Progenitor cell of endocrine pancreas (in vitro differentiated cells): ENCODE results near the gene ANKRD24. TPM values are rescaled to one million over a fixed set of nuclear protein-coding genes. Genes with fewer than 3 reads are reported as not detected.
"Not testable (repeated sequence)": the region's sequence is repeated elsewhere in the genome, so short reads cannot be mapped to it uniquely, and the experiment has no call there.

Experiments used
- DNase-seq: peaks from one replicate; pipeline ENCODE4 v3.0.0; 2021; ENCODE audit warnings: low spot score; ENCODE audit not compliant: unreplicated experiment
- H3K27ac Mint-ChIP-seq: 2 replicates; pipeline ENCODE4 v1.8.0; 2021; ENCODE audit warnings: mild to moderate bottlenecking, moderate library complexity, mixed read lengths
- H3K27me3 Mint-ChIP-seq: 2 replicates; pipeline ENCODE4 v1.8.0; 2021; ENCODE audit warnings: mixed read lengths
- H3K36me3 Mint-ChIP-seq: 2 replicates; pipeline ENCODE4 v1.8.0; 2022; ENCODE audit warnings: mixed read lengths; ENCODE audit not compliant: insufficient read depth
- H3K4me1 Mint-ChIP-seq: 2 replicates; pipeline ENCODE4 v1.8.0; 2021; ENCODE audit warnings: low read depth, mixed read lengths
- H3K4me3 Mint-ChIP-seq: 2 replicates; pipeline ENCODE4 v1.8.0; 2021; ENCODE audit warnings: low read depth, mild to moderate bottlenecking, moderate library complexity, mixed read lengths
- H3K9me3 Mint-ChIP-seq: 2 replicates; pipeline ENCODE4 v1.8.0; 2021; ENCODE audit warnings: low read depth, mixed read lengths
- total RNA-seq: library from RNA; stranded (reverse); gene quantifications from 2 replicates; pipeline ENCODE4 v1.2.1, GENCODE V29; 2021
- TF ChIP-seq, protein P1 (sequence below): fragments of 200-600 bp; sonication (generic); IDR thresholded peaks from one replicate; pipeline ENCODE4 v1.5.0; 2021; ENCODE audit warnings: antibody characterized with exemption, mild to moderate bottlenecking; ENCODE audit not compliant: unreplicated experiment

ANKRD24 gene
- total RNA-seq, 1 donor from 2014 or later, result 1.6 TPM

DNA sequence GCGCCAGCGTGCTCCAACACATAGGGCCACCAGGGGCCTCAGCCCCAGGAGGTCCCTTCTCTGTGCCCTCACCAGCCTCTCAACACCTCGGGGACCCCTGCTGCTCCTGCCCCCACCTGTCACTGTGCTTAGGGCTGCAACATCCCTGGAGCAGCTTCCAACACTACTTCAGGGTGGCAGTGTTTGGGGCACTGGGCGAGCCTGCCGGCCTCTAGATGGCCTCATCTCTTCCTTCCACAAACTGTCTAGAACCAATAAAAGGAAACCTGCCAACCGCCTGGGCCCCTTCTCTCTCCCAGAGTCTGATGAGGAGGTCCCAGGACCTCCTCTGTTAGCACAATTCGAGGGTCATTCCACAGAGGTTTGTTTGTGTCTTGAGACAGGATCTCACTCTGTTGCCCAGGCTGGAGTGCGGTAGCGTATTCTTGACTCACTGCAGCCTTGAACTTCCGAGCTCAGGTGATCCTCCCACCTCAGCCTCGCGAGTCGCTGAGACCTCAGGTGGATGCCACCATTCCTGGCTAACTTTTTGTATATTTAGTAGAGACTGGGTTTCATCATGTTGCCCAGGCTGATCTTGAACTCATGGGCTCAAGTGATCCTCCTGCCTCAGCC lies 86.4 kb downstream of the ANKRD24 start:
- Mint-ChIP-seq H3K4me1 (no peaks in the 10 kb centered on the region), H3K4me3 (no peak overlapping the region), H3K36me3 (peaks cover 10% of the 10 kb centered on the region), H3K27ac (no peak overlapping the region), H3K27me3 (no peaks in the 10 kb centered on the region), H3K9me3 (no peaks in the 10 kb centered on the region)
- TF ChIP-seq, protein P1, sequence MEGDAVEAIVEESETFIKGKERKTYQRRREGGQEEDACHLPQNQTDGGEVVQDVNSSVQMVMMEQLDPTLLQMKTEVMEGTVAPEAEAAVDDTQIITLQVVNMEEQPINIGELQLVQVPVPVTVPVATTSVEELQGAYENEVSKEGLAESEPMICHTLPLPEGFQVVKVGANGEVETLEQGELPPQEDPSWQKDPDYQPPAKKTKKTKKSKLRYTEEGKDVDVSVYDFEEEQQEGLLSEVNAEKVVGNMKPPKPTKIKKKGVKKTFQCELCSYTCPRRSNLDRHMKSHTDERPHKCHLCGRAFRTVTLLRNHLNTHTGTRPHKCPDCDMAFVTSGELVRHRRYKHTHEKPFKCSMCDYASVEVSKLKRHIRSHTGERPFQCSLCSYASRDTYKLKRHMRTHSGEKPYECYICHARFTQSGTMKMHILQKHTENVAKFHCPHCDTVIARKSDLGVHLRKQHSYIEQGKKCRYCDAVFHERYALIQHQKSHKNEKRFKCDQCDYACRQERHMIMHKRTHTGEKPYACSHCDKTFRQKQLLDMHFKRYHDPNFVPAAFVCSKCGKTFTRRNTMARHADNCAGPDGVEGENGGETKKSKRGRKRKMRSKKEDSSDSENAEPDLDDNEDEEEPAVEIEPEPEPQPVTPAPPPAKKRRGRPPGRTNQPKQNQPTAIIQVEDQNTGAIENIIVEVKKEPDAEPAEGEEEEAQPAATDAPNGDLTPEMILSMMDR, result no peak
- DNase-seq, result no peak

GRCh38 chr19:4272894-4273293 lies 90.4 kb downstream of the ANKRD24 start:
- TF ChIP-seq, protein P1, result no peak
- Mint-ChIP-seq H3K27ac (no peak overlapping the region), H3K36me3 (peaks cover 2% of the 10 kb centered on the region), H3K27me3 (peaks cover 7% of the 10 kb centered on the region), H3K4me3 (no peak overlapping the region), H3K4me1 (no peaks in the 10 kb centered on the region), H3K9me3 (no peaks in the 10 kb centered on the region)
- DNase-seq, result no peak

DNA sequence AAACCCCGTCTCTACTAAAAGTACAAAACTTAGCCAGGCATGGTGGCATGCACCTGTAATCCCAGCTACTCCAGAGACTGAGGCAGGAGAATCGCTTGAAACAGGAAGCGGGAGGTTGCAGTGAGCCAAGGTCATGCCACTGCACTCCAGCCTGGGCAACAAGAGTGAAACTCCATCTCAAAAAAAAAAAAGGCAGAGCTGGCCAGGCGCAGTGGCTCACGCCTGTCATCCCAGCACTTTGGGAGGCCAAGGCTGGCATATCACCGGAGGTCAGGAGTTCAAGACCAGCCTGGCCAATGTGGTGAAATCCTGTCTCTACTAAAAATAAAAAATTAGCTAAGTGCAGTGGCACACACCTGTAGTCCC lies 91.8 kb downstream of the ANKRD24 start:
- peaks cover 16% of the 10 kb centered on the region for H3K27me3 Mint-ChIP-seq
- not testable (repeated sequence) for H3K27ac Mint-ChIP-seq, H3K4me3 Mint-ChIP-seq

More for the DNA sequence above, 91.8 kb downstream of the ANKRD24 start:
- not testable (repeated sequence) for H3K9me3 Mint-ChIP-seq, H3K4me1 Mint-ChIP-seq, H3K36me3 Mint-ChIP-seq, DNase-seq

Other genes with a start within 250 kb of the ANKRD24 start
- 1.4 and 2.3 TPM in 2 replicates for gene NMRK2, start 249.6 kb upstream of the ANKRD24 start, total RNA-seq
- gene DAPK3, start 211.6 kb upstream of the ANKRD24 start, total RNA-seq, result 105 and 106 TPM in 2 replicates
- 3,028 and 3,054 TPM in 2 replicates for gene EEF2, start 197.2 kb upstream of the ANKRD24 start, total RNA-seq
- gene PIAS4, start 175.0 kb upstream of the ANKRD24 start, total RNA-seq, result 55.3 and 56.3 TPM in 2 replicates
- gene ZBTB7A, start 115.8 kb upstream of the ANKRD24 start, total RNA-seq, result 18.4 and 19.1 TPM in 2 replicates
- gene MAP2K2, start 58.6 kb upstream of the ANKRD24 start, total RNA-seq, result 149 and 154 TPM in 2 replicates
- 2.4 and 2.9 TPM in 2 replicates for gene CREB3L3, start 29.1 kb upstream of the ANKRD24 start, total RNA-seq
- 33.2 and 35.1 TPM in 2 replicates for gene SIRT6, start 126 bp upstream of the ANKRD24 start, total RNA-seq
- gene EBI3, start 46.8 kb downstream of the ANKRD24 start, total RNA-seq, result not detected in 2 replicates
- 22.4 and 23.9 TPM in 2 replicates for gene YJU2, start 64.4 kb downstream of the ANKRD24 start, total RNA-seq
- gene SHD, start 96.6 kb downstream of the ANKRD24 start, total RNA-seq, result 0.74 and 0.82 TPM in 2 replicates
- gene TMIGD2, start 119.7 kb downstream of the ANKRD24 start, total RNA-seq, result not detected in 2 replicates
- 22.2 and 25.1 TPM in 2 replicates for gene FSD1, start 121.9 kb downstream of the ANKRD24 start, total RNA-seq
- gene STAP2, start 156.1 kb downstream of the ANKRD24 start, total RNA-seq, result 35.6 and 41.0 TPM in 2 replicates
- gene MPND, start 160.9 kb downstream of the ANKRD24 start, total RNA-seq, result 62.2 and 64.2 TPM in 2 replicates
- gene SH3GL1, start 217.9 kb downstream of the ANKRD24 start, total RNA-seq, result 55.6 and 61.6 TPM in 2 replicates
- 41.8 and 48.2 TPM in 2 replicates for gene CHAF1A, start 220.0 kb downstream of the ANKRD24 start, total RNA-seq